GM12878 (cell line): Measurements from ENCODE around the gene AFG1L.

ENCODE experiments used
- BCL11A ChIP-seq: IDR thresholded peaks from 2 replicates; pipeline ENCODE4 v1.6.1; 2011; ENCODE audit warnings: low read depth, low read length
- CBFB ChIP-seq: IDR thresholded peaks from 2 replicates; pipeline ENCODE4 v1.6.1; 2016; ENCODE audit warnings: antibody characterized with exemption, low read depth
- CHD1 ChIP-seq: IDR thresholded peaks from 2 replicates; pipeline ENCODE4 v1.6.1; 2012; ENCODE audit warnings: low read depth, low read length, improper control_type of control experiment
- FOXM1 ChIP-seq: IDR thresholded peaks from 2 replicates; pipeline ENCODE4 v1.6.1; 2012; ENCODE audit warnings: low read depth, mild to moderate bottlenecking, inconsistent platforms, low read length, moderate library complexity
- GABPA ChIP-seq: IDR thresholded peaks from 2 replicates; pipeline ENCODE4 v1.6.1; 2014; ENCODE audit warnings: antibody characterized with exemption, low read depth, mild to moderate bottlenecking, inconsistent platforms
- NFIC ChIP-seq: IDR thresholded peaks from 2 replicates; pipeline ENCODE4 v1.6.1; 2012; ENCODE audit warnings: low read depth, mild to moderate bottlenecking, inconsistent platforms, low read length, moderate library complexity
- POLR2A ChIP-seq: IDR thresholded peaks from 2 replicates; pipeline ENCODE4 v1.6.1; 2011; ENCODE audit warnings: low read depth, mild to moderate bottlenecking, low read length
- RFX5 ChIP-seq: IDR thresholded peaks from 2 replicates; pipeline ENCODE4 v1.6.1; 2011; ENCODE audit warnings: low read depth, low read length, improper control_type of control experiment
- TCF7 ChIP-seq: IDR thresholded peaks from 2 replicates; pipeline ENCODE4 v1.6.1; 2014; ENCODE audit warnings: antibody characterized with exemption, borderline replicate concordance
- ZNF274 ChIP-seq: IDR thresholded peaks from one replicate; pipeline ENCODE4 v1.8.0; 2011; ENCODE audit not compliant: insufficient read length, insufficient read depth
- TF ChIP-seq, protein P1 (sequence below), 3 experiments: IDR thresholded peaks in 2 of 3; conservative IDR thresholded peaks in 1 of 3; 2 replicates each; pipeline ENCODE4 v1.5.1; 2011; ENCODE audit warnings: low read depth in 3 of 3, low read length in 3 of 3, mild to moderate bottlenecking in 3 of 3, control low read depth in 2 of 3, moderate library complexity in 2 of 3, inconsistent platforms in 1 of 3, mixed read lengths in 1 of 3; ENCODE audit not compliant: control insufficient read depth in 2 of 3, insufficient read depth in 1 of 3; ENCODE audit errors: extremely low read depth in 1 of 3

DNA sequence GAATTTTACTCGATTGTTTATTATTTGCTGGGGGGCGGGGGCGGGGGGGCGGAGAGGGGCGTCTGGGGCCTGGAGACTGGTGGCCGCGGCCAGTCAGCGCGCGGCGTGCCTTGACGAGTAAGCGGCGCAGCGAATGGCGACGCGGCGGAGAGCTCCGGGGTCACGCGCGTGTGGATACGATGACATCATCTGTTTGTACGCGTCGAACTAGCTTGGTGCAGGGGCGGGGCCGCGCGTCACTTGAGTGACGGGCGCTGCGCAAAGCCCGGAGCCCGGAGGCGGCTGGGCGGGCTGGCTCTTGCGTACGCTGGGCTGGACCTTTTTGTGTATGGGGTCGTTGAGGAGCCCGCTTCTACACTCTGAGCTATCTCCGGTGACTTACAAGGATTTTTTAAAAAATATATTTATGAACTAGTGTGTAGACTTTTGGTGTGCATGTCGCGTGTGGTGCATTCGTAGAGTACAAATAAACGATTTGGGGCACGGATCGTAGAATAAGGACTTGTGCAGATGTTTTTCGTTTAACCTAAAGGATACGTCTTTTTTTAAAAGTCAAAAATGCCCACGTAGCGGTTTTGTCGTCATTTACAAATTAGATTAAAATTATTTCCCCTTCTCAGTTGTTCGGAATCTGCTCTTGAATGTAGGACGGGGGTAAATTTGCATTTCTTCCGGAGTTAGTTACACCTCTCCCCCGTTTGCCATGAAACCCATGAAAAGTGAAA, 263.7 kb downstream of the AFG1L start:
- TF ChIP-seq, protein P1, sequence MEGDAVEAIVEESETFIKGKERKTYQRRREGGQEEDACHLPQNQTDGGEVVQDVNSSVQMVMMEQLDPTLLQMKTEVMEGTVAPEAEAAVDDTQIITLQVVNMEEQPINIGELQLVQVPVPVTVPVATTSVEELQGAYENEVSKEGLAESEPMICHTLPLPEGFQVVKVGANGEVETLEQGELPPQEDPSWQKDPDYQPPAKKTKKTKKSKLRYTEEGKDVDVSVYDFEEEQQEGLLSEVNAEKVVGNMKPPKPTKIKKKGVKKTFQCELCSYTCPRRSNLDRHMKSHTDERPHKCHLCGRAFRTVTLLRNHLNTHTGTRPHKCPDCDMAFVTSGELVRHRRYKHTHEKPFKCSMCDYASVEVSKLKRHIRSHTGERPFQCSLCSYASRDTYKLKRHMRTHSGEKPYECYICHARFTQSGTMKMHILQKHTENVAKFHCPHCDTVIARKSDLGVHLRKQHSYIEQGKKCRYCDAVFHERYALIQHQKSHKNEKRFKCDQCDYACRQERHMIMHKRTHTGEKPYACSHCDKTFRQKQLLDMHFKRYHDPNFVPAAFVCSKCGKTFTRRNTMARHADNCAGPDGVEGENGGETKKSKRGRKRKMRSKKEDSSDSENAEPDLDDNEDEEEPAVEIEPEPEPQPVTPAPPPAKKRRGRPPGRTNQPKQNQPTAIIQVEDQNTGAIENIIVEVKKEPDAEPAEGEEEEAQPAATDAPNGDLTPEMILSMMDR (IDR thresholded peaks at IDR 0.05 in 2 of 3, conservative IDR thresholded peaks at IDR 0.05 in 1 of 3; ENCODE audit: control insufficient read depth in 2 of 3, extremely low read depth in 1 of 3, insufficient read depth in 1 of 3, low read depth in 3 of 3, low read length in 3 of 3) = no peak
- TF ChIP-seq ZNF274 = no peak
- TF ChIP-seq CBFB = no peak
- no peak for TF ChIP-seq GABPA
- TF ChIP-seq CHD1 = no peak; the same call in 1 of the 2 replicates
- TF ChIP-seq NFIC = 0 out of 2 replicates have a peak, but pooled peaks have one; percentile 22
- TF ChIP-seq TCF7 = no peak
- peak; percentile 46; the same call in 1 of the 2 replicates for TF ChIP-seq POLR2A
- TF ChIP-seq RFX5 = peak; percentile 56
- TF ChIP-seq BCL11A = no peak
- no peak for TF ChIP-seq FOXM1
